Suprapubic skin (tissue), 4 donors: ENCODE measurements around the gene HAL. TPM values are rescaled to one million over a fixed set of nuclear protein-coding genes. Genes with fewer than 3 reads are reported as not detected.

Source experiments
- DNase-seq, 2 donors: peaks; one replicate each; pipeline ENCODE4 v3.0.0-alpha.2; 2019; ENCODE audit warnings: low spot score in 2 of 2
- H3K27ac ChIP-seq: fragments of 200-600 bp; sonication (generic); one replicate; pipeline ENCODE4 v1.5.1; 2019
- H3K27me3 ChIP-seq: fragments of 200-600 bp; sonication (generic); one replicate; pipeline ENCODE4 v1.5.1; 2019
- H3K36me3 ChIP-seq: fragments of 200-600 bp; sonication (generic); one replicate; pipeline ENCODE4 v1.5.1; 2019
- H3K4me1 ChIP-seq: fragments of 200-600 bp; sonication (generic); one replicate; pipeline ENCODE4 v1.5.1; 2019
- H3K4me3 ChIP-seq: fragments of 200-600 bp; sonication (generic); one replicate; pipeline ENCODE4 v1.5.1; 2019; ENCODE audit warnings: mild to moderate bottlenecking
- H3K9me3 ChIP-seq: fragments of 200-600 bp; sonication (generic); one replicate; pipeline ENCODE4 v1.5.1; 2019
- EP300 ChIP-seq: sonication (generic); formaldehyde crosslinking; IDR thresholded peaks from one replicate; pipeline ENCODE4 v1.6.1; 2017; ENCODE audit warnings: antibody characterized with exemption
- POLR2A ChIP-seq, 2 donors: fragments of 450-650 bp; IDR thresholded peaks; one replicate each; pipeline ENCODE4 v1.6.1; 2017; ENCODE audit warnings: antibody characterized with exemption in 2 of 2, mild to moderate bottlenecking in 2 of 2, moderate library complexity in 2 of 2
- POLR2AphosphoS5 ChIP-seq, 3 donors: sonication (generic); formaldehyde crosslinking; IDR thresholded peaks; one replicate each; pipeline ENCODE4 v1.6.1; 2017; ENCODE audit warnings: antibody characterized with exemption in 3 of 3
- WGBS: methylation state at CpG from one replicate; pipeline ENCODE4 v1.1.5; 2018; 5-methylcytosine and 5-hydroxymethylcytosine counted together
- total RNA-seq, 4 donors: library from RNA; depleted of rRNA; stranded (reverse); fragments of >200 nt; gene quantifications; one replicate each; pipeline ENCODE4 v1.1.0, GENCODE V29; 2016
- TF ChIP-seq, protein P1 (sequence below), 2 donors: fragments of 200-600 bp in 1 of 2; fragments of 450-650 bp in 1 of 2; sonication (generic) in 1 of 2; IDR thresholded peaks; one replicate each; pipeline ENCODE4 v1.5.1; 2016 to 2019; ENCODE audit warnings: antibody characterized with exemption in 2 of 2, mild to moderate bottlenecking in 1 of 2, moderate library complexity in 1 of 2

HAL gene
- total RNA-seq, 4 donors from 2014 or later = 52.1 to 216 (median 133) TPM

DNA sequence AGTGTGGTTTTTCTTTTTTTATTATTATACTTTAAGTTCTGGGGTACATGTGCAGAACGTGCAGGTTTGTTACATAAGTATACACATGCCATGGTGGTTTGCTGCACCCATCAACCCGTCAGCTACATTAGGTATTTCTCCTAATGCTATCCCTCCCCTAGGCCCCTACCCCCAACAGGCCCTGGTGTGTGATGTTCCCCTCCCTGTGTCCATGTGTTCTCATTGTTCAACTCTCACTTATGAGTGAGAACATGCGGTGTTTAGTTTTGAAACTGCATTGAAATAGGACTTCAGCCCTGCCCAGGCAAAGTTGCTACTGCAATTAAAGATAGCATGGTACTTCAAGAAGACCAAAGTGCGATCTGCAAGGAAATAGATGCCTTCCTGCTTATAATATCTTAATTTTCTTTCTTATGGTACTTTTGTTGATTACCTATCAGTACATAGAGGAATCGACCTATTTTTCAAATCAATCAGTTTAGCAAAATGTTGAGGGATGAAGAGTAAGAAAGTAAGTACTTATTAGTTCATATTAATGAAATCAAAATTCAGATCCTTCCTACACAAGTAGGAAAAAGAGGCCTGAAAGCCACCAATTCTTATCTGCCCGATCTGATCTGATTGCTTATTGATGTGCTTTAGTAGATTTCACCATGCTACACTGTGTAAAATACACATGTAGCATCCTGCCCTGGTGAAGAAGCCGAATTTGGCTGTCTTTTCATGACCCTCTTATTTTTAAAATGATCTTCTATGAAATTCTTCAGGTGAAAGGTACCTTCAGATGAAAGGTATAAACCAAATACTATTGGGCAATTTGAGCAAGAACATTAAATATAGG lies 37.6 kb upstream of the HAL start:
- Histone ChIP-seq H3K27me3 (no peaks in the 10 kb centered on the region), H3K27ac (no peak overlapping the region), H3K4me1 (peaks cover 25% of the 10 kb centered on the region), H3K36me3 (no peaks in the 10 kb centered on the region), H3K9me3 (no peaks in the 10 kb centered on the region), H3K4me3 (peak overlapping the region; percentile 94)
- DNase-seq = no peak
- TF ChIP-seq POLR2AphosphoS5 (IDR thresholded peaks at IDR 0.05) (no peak), POLR2A (IDR thresholded peaks at IDR 0.05) (no peak), EP300 (no peak)
- TF ChIP-seq, protein P1, sequence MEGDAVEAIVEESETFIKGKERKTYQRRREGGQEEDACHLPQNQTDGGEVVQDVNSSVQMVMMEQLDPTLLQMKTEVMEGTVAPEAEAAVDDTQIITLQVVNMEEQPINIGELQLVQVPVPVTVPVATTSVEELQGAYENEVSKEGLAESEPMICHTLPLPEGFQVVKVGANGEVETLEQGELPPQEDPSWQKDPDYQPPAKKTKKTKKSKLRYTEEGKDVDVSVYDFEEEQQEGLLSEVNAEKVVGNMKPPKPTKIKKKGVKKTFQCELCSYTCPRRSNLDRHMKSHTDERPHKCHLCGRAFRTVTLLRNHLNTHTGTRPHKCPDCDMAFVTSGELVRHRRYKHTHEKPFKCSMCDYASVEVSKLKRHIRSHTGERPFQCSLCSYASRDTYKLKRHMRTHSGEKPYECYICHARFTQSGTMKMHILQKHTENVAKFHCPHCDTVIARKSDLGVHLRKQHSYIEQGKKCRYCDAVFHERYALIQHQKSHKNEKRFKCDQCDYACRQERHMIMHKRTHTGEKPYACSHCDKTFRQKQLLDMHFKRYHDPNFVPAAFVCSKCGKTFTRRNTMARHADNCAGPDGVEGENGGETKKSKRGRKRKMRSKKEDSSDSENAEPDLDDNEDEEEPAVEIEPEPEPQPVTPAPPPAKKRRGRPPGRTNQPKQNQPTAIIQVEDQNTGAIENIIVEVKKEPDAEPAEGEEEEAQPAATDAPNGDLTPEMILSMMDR (IDR thresholded peaks at IDR 0.05) = no peak
- WGBS = 69% methylated on average over 7 of the region's 7 CpGs

DNA sequence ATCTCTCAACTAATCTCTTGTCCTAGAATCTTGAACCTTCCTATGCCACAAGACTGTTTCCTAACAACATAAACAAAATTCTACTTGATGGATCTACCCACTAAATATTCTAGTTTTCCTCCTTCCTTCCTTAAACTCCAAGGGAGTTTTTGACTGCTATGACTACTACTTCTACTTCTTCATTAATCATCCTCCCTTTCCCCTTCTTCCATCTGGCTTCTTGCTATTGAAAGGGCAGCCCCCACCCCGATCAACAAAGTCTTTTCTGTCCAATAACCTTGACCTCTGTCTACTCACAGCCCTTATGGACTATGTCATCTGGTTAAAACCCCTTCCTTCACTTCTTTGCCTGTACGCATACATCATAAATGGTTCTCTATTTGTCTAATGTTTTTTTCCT lies 33.7 kb upstream of the HAL start:
- DNase-seq = no peak
- H3K9me3 ChIP-seq = no peaks in the 10 kb centered on the region
- no peaks in the 10 kb centered on the region for H3K27me3 ChIP-seq
- H3K36me3 ChIP-seq = peaks cover 23% of the 10 kb centered on the region
- no peak overlapping the region for H3K27ac ChIP-seq
- TF ChIP-seq, protein P1 (IDR thresholded peaks at IDR 0.05) = no peak
- TF ChIP-seq EP300 (no peak), POLR2AphosphoS5 (IDR thresholded peaks at IDR 0.05) (no peak), POLR2A (IDR thresholded peaks at IDR 0.05) (no peak)
- peaks cover 25% of the 10 kb centered on the region for H3K4me1 ChIP-seq
- no peak overlapping the region for H3K4me3 ChIP-seq
- WGBS = 94% methylated on average over 2 of the region's 2 CpGs

DNA sequence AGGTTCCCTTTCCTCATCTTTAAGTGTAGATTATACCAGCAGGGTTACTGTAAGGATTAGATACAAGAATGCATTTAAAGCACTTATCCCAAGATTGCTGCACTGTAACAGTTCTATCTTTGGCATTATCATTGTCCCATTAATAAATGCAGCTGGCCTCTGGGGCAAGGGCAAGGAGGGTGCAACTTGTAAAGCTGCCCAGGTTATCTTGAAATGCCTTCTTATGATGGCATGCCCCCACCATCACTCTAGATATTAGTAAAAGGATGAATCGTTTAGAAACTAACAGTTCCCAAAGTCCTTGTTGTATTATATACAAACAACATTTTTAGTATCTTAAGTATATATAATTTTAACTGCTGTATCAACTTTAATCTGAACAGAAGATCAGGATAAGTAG lies 32.4 kb upstream of the HAL start:
- Histone ChIP-seq H3K27me3 (no peaks in the 10 kb centered on the region), H3K27ac (no peak overlapping the region), H3K4me3 (no peak overlapping the region), H3K4me1 (peaks cover 12% of the 10 kb centered on the region), H3K36me3 (peaks cover 34% of the 10 kb centered on the region), H3K9me3 (no peaks in the 10 kb centered on the region)
- no peak for DNase-seq
- 83% methylated on average over 1 of the region's 1 CpG for WGBS
- TF ChIP-seq, protein P1 (IDR thresholded peaks at IDR 0.05) = no peak
- TF ChIP-seq EP300 = no peak
- no peak for TF ChIP-seq POLR2A (IDR thresholded peaks at IDR 0.05)
- TF ChIP-seq POLR2AphosphoS5 (IDR thresholded peaks at IDR 0.05) = no peak

DNA sequence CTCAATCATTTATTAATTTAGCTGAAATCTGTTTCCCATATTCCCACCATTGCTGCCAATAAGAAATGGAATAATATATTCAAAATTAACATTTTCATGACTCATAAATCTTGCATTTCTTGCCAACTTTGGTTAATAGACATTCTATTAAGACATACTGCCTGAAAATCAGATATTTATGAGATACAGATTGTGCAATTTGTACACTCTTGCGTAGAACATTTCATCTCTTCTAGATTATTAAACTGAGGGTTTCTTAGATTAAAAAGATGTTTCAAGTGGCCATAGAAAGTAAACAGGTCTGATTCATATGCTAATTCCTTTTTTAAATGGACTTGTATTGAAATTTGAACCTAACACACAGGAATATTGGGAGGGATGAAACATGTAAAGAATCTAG lies 30.2 kb upstream of the HAL start:
- Histone ChIP-seq H3K9me3 (no peaks in the 10 kb centered on the region), H3K36me3 (peaks cover 56% of the 10 kb centered on the region), H3K4me3 (no peak overlapping the region), H3K27ac (no peak overlapping the region), H3K27me3 (no peaks in the 10 kb centered on the region), H3K4me1 (no peaks in the 10 kb centered on the region)
- WGBS = 68% methylated on average over 1 of the region's 1 CpG
- DNase-seq = no peak
- TF ChIP-seq EP300 (no peak), POLR2A (IDR thresholded peaks at IDR 0.05) (no peak), POLR2AphosphoS5 (IDR thresholded peaks at IDR 0.05) (no peak)
- TF ChIP-seq, protein P1 (IDR thresholded peaks at IDR 0.05) = no peak

DNA sequence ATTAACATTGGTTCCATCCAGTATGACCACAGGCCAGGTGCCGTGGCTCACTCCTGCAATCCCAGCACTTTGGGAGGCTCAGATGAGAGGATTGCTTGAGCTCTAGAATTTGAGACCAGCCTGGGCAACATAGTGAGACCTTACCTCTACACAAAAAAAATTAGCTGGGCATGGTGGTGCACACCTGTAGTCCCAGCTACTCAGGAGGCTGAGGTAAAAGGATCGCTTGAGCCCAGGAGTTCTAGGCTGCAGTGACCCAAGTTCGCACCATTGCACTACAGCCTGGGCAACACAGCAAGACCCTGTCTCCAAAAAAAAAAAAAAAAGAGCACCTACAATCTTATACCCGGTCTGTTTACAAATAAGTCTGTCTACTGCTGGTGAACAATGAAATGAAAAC lies 29.4 kb upstream of the HAL start:
- 98% methylated on average over 4 of the region's 4 CpGs for WGBS
- Histone ChIP-seq H3K4me1 (no peaks in the 10 kb centered on the region), H3K4me3 (no peak overlapping the region), H3K27me3 (no peaks in the 10 kb centered on the region), H3K9me3 (no peaks in the 10 kb centered on the region), H3K27ac (no peak overlapping the region), H3K36me3 (peaks cover 59% of the 10 kb centered on the region)
- DNase-seq = no peak
- TF ChIP-seq, protein P1 (IDR thresholded peaks at IDR 0.05) = no peak
- TF ChIP-seq EP300 (no peak), POLR2A (IDR thresholded peaks at IDR 0.05) (no peak), POLR2AphosphoS5 (IDR thresholded peaks at IDR 0.05) (no peak)
